WTC11 (cell line): ENCODE results near the gene SAE1. TPM values are rescaled to one million over a fixed set of nuclear protein-coding genes. Genes with fewer than 3 reads are reported as not detected.

Source experiments
- CREM ChIP-seq: sonication (generic); formaldehyde crosslinking; IDR thresholded peaks from 2 replicates; pipeline ENCODE4 v1.8.1; 2022; ENCODE audit warnings: mild to moderate bottlenecking, missing genetic modification reagents, moderate library complexity
- FOXJ3 ChIP-seq: sonication (generic); formaldehyde crosslinking; IDR thresholded peaks from 2 replicates; pipeline ENCODE4 v1.9.0; 2021; ENCODE audit warnings: missing genetic modification reagents, mild to moderate bottlenecking, borderline replicate concordance
- FOXK1 ChIP-seq: sonication (generic); formaldehyde crosslinking; IDR thresholded peaks from 2 replicates; pipeline ENCODE4 v1.8.0; 2022; ENCODE audit warnings: mild to moderate bottlenecking, moderate library complexity, missing genetic modification reagents
- HMGA2 ChIP-seq: fragments of 250-450 bp; sonication (Bioruptor Pico); IDR thresholded peaks from 2 replicates; pipeline ENCODE4 v1.4.0; 2021; ENCODE audit warnings: mild to moderate bottlenecking, moderate library complexity
- IRF2 ChIP-seq: sonication (generic); formaldehyde crosslinking; IDR thresholded peaks from 2 replicates; pipeline ENCODE4 v1.8.0; 2022; ENCODE audit warnings: low read depth, missing genetic modification reagents, borderline replicate concordance
- JAZF1 ChIP-seq: fragments of 250-450 bp; sonication (Bioruptor Pico); IDR thresholded peaks from 2 replicates; pipeline ENCODE4 v1.9.0; 2021; ENCODE audit warnings: moderate library complexity, mild to moderate bottlenecking, inconsistent platforms
- JUN ChIP-seq: sonication (generic); formaldehyde crosslinking; IDR thresholded peaks from 2 replicates; pipeline ENCODE4 v1.8.0; 2023; ENCODE audit warnings: mild to moderate bottlenecking, missing genetic modification reagents
- MXD4 ChIP-seq: fragments of 250-450 bp; sonication (Bioruptor Pico); IDR thresholded peaks from 2 replicates; pipeline ENCODE4 v1.8.0; 2021; ENCODE audit warnings: mild to moderate bottlenecking, moderate library complexity, borderline replicate concordance
- NFYB ChIP-seq: sonication (generic); formaldehyde crosslinking; conservative IDR thresholded peaks from 2 replicates; pipeline ENCODE4 v1.8.0; 2022; ENCODE audit warnings: low read depth, missing genetic modification reagents
- RELA ChIP-seq: sonication (generic); formaldehyde crosslinking; IDR thresholded peaks from 2 replicates; pipeline ENCODE4 v1.8.1; 2022; ENCODE audit warnings: missing genetic modification reagents, mild to moderate bottlenecking, borderline replicate concordance
- ZNF138 ChIP-seq: sonication (generic); formaldehyde crosslinking; conservative IDR thresholded peaks from 2 replicates; pipeline ENCODE4 v1.8.1; 2022; ENCODE audit warnings: mild to moderate bottlenecking, moderate library complexity, missing genetic modification reagents
- total RNA-seq: library from RNA; stranded (reverse); gene quantifications from 3 replicates; pipeline ENCODE4 v1.2.3, GENCODE V29; 2021
- TF ChIP-seq, protein P1 (sequence below): sonication (generic); formaldehyde crosslinking; IDR thresholded peaks from 2 replicates; pipeline ENCODE4 v1.8.0; 2023; ENCODE audit warnings: missing genetic modification reagents
- TF ChIP-seq, protein P2 (sequence below): sonication (generic); formaldehyde crosslinking; IDR thresholded peaks from 2 replicates; pipeline ENCODE4 v1.8.0; 2022; ENCODE audit warnings: mild to moderate bottlenecking, missing genetic modification reagents
- TF ChIP-seq, protein P3 (sequence below): sonication (generic); formaldehyde crosslinking; conservative IDR thresholded peaks from 2 replicates; pipeline ENCODE4 v1.8.1; 2022; ENCODE audit warnings: mild to moderate bottlenecking, missing genetic modification reagents
- TF ChIP-seq, protein P4 (sequence below): fragments of 250-450 bp; sonication (Bioruptor Pico); IDR thresholded peaks from 2 replicates; pipeline ENCODE4 v1.9.0; 2021; ENCODE audit warnings: moderate library complexity, mild to moderate bottlenecking, inconsistent platforms, borderline replicate concordance
- TF ChIP-seq, protein P5 (sequence below): sonication (generic); formaldehyde crosslinking; IDR thresholded peaks from 2 replicates; pipeline ENCODE4 v1.8.1; 2023; ENCODE audit warnings: mild to moderate bottlenecking, moderate library complexity, missing genetic modification reagents
- TF ChIP-seq, protein P6 (sequence below): sonication (generic); formaldehyde crosslinking; IDR thresholded peaks from 2 replicates; pipeline ENCODE4 v1.8.1; 2022; ENCODE audit warnings: missing genetic modification reagents, borderline replicate concordance
- TF ChIP-seq, protein P7 (sequence below): fragments of 250-450 bp; sonication (Bioruptor Pico); conservative IDR thresholded peaks from 2 replicates; pipeline ENCODE4 v1.9.0; 2021; ENCODE audit warnings: mild to moderate bottlenecking
- TF ChIP-seq, protein P8 (sequence below): fragments of 200-600 bp; IDR thresholded peaks from 2 replicates; pipeline ENCODE4 v1.8.0; 2022; ENCODE audit warnings: antibody characterized with exemption
- TF ChIP-seq, protein P9 (sequence below): sonication (generic); formaldehyde crosslinking; IDR thresholded peaks from 2 replicates; pipeline ENCODE4 v1.8.1; 2023; ENCODE audit warnings: mild to moderate bottlenecking, missing genetic modification reagents, borderline replicate concordance
- TF ChIP-seq, protein P10 (sequence below): sonication (generic); formaldehyde crosslinking; IDR thresholded peaks from 2 replicates; pipeline ENCODE4 v1.8.0; 2022; ENCODE audit warnings: mild to moderate bottlenecking, missing genetic modification reagents

Gene SAE1
- total RNA-seq, 1 experiment from 2014 or later = 224 TPM

DNA sequence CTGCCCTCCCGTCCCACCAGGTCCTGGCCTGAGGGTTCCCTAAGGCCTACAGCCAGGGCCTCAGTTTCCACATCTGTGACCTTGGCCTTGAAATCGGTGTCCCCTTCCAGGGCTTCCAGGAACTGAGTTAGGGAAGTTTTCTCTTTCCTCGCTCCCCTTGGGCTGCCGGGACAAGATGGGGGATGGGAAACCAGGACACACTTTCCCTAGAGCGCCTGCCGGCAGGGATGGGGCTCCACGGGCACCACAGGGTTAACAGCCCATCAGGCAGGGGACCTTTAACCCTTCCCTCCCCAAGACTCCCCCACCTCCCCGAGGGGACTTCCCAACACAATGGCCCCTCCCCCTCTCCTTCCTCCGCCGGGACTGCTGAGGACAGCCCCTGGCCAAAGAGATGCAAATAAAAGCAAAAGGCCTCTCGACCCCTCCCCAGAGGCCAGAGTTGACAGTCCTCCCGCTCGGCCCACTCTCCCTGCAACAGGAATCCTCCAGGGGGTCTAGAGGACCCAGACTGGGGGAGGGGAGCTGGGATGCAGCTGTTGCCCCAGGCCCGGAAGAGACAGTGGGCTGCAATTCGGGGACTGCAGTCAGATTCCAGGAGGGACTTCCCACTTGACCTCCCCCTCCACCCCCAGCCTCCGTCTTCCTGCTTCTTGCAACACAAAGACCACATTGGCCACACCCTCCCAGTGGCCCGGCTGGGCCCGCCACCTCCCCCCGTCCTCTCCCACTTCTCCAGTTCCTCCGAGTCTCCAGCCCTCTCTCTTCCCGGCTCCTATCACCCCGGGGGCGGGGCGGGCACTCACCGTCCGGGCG is 96.9 kb downstream of the SAE1 start (continued):
- TF ChIP-seq, protein P1, sequence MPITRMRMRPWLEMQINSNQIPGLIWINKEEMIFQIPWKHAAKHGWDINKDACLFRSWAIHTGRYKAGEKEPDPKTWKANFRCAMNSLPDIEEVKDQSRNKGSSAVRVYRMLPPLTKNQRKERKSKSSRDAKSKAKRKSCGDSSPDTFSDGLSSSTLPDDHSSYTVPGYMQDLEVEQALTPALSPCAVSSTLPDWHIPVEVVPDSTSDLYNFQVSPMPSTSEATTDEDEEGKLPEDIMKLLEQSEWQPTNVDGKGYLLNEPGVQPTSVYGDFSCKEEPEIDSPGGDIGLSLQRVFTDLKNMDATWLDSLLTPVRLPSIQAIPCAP (CRISPR knock-in tag) = no peak
- TF ChIP-seq, protein P2, sequence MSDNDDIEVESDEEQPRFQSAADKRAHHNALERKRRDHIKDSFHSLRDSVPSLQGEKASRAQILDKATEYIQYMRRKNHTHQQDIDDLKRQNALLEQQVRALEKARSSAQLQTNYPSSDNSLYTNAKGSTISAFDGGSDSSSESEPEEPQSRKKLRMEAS (CRISPR knock-in tag) = peak; percentile 59; the same call in 1 of the 2 replicates
- TF ChIP-seq JAZF1 (CRISPR knock-in tag) = no peak
- TF ChIP-seq MXD4 (CRISPR knock-in tag) = no peak
- TF ChIP-seq, protein P3, sequence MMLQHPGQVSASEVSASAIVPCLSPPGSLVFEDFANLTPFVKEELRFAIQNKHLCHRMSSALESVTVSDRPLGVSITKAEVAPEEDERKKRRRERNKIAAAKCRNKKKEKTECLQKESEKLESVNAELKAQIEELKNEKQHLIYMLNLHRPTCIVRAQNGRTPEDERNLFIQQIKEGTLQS (CRISPR knock-in tag) = no peak
- no peak for TF ChIP-seq HMGA2 (CRISPR knock-in tag)
- TF ChIP-seq, protein P4, sequence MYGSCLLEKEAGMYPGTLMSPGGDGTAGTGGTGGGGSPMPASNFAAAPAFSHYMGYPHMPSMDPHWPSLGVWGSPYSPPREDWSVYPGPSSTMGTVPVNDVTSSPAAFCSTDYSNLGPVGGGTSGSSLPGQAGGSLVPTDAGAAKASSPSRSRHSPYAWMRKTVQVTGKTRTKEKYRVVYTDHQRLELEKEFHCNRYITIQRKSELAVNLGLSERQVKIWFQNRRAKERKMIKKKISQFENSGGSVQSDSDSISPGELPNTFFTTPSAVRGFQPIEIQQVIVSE (CRISPR knock-in tag) = no peak
- TF ChIP-seq ZNF138 = no peak
- TF ChIP-seq, protein P5, sequence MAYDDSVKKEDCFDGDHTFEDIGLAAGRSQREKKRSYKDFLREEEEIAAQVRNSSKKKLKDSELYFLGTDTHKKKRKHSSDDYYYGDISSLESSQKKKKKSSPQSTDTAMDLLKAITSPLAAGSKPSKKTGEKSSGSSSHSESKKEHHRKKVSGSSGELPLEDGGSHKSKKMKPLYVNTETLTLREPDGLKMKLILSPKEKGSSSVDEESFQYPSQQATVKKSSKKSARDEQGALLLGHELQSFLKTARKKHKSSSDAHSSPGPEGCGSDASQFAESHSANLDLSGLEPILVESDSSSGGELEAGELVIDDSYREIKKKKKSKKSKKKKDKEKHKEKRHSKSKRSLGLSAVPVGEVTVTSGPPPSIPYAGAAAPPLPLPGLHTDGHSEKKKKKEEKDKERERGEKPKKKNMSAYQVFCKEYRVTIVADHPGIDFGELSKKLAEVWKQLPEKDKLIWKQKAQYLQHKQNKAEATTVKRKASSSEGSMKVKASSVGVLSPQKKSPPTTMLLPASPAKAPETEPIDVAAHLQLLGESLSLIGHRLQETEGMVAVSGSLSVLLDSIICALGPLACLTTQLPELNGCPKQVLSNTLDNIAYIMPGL = peak; percentile 49; the same call in 1 of the 2 replicates
- no peak for TF ChIP-seq CREM (CRISPR knock-in tag)
- TF ChIP-seq FOXJ3 = no peak
- no peak for TF ChIP-seq IRF2
- TF ChIP-seq, protein P6, sequence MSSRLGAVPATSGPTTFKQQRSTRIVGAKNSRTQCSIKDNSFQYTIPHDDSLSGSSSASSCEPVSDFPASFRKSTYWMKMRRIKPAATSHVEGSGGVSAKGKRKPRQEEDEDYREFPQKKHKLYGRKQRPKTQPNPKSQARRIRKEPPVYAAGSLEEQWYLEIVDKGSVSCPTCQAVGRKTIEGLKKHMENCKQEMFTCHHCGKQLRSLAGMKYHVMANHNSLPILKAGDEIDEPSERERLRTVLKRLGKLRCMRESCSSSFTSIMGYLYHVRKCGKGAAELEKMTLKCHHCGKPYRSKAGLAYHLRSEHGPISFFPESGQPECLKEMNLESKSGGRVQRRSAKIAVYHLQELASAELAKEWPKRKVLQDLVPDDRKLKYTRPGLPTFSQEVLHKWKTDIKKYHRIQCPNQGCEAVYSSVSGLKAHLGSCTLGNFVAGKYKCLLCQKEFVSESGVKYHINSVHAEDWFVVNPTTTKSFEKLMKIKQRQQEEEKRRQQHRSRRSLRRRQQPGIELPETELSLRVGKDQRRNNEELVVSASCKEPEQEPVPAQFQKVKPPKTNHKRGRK = no peak
- TF ChIP-seq, protein P7, sequence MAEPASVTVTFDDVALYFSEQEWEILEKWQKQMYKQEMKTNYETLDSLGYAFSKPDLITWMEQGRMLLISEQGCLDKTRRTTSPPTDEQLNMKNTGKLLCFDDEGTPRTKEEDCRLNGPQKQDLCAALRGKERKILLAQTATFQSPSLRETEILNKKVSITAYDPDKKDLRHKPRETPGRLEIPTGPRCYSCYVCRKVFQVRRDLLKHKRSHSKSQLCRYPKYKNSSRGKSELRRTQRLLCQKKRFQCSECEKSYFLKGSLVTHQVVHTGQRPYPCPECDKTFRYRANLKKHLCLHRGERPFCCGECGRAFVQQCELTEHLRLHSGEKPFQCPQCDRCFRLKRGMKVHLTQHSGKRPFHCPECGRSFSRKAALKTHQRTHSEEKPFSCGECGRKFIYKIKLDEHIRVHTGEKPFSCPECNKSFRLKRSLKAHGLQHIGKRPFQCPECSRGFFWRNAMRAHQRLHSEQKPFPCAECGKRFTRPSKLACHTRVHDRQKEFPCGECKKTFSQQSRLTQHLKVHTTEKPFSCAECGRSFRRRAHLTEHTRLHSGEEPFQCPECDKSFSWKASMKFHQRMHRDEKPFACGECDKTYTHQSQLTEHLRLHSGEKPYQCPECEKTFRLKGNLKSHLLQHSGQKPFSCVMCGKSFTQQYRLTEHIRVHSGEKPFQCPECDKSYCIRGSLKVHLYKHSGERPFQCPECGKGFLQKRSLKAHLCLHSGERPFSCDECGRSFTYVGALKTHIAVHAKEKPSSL (CRISPR knock-in tag) = no peak
- TF ChIP-seq, protein P8, sequence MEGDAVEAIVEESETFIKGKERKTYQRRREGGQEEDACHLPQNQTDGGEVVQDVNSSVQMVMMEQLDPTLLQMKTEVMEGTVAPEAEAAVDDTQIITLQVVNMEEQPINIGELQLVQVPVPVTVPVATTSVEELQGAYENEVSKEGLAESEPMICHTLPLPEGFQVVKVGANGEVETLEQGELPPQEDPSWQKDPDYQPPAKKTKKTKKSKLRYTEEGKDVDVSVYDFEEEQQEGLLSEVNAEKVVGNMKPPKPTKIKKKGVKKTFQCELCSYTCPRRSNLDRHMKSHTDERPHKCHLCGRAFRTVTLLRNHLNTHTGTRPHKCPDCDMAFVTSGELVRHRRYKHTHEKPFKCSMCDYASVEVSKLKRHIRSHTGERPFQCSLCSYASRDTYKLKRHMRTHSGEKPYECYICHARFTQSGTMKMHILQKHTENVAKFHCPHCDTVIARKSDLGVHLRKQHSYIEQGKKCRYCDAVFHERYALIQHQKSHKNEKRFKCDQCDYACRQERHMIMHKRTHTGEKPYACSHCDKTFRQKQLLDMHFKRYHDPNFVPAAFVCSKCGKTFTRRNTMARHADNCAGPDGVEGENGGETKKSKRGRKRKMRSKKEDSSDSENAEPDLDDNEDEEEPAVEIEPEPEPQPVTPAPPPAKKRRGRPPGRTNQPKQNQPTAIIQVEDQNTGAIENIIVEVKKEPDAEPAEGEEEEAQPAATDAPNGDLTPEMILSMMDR = no peak
- TF ChIP-seq, protein P9, sequence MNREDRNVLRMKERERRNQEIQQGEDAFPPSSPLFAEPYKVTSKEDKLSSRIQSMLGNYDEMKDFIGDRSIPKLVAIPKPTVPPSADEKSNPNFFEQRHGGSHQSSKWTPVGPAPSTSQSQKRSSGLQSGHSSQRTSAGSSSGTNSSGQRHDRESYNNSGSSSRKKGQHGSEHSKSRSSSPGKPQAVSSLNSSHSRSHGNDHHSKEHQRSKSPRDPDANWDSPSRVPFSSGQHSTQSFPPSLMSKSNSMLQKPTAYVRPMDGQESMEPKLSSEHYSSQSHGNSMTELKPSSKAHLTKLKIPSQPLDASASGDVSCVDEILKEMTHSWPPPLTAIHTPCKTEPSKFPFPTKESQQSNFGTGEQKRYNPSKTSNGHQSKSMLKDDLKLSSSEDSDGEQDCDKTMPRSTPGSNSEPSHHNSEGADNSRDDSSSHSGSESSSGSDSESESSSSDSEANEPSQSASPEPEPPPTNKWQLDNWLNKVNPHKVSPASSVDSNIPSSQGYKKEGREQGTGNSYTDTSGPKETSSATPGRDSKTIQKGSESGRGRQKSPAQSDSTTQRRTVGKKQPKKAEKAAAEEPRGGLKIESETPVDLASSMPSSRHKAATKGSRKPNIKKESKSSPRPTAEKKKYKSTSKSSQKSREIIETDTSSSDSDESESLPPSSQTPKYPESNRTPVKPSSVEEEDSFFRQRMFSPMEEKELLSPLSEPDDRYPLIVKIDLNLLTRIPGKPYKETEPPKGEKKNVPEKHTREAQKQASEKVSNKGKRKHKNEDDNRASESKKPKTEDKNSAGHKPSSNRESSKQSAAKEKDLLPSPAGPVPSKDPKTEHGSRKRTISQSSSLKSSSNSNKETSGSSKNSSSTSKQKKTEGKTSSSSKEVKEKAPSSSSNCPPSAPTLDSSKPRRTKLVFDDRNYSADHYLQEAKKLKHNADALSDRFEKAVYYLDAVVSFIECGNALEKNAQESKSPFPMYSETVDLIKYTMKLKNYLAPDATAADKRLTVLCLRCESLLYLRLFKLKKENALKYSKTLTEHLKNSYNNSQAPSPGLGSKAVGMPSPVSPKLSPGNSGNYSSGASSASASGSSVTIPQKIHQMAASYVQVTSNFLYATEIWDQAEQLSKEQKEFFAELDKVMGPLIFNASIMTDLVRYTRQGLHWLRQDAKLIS (CRISPR knock-in tag) = no peak
- TF ChIP-seq, protein P10, sequence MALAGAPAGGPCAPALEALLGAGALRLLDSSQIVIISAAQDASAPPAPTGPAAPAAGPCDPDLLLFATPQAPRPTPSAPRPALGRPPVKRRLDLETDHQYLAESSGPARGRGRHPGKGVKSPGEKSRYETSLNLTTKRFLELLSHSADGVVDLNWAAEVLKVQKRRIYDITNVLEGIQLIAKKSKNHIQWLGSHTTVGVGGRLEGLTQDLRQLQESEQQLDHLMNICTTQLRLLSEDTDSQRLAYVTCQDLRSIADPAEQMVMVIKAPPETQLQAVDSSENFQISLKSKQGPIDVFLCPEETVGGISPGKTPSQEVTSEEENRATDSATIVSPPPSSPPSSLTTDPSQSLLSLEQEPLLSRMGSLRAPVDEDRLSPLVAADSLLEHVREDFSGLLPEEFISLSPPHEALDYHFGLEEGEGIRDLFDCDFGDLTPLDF = no peak
- TF ChIP-seq NFYB (CRISPR knock-in tag) = no peak
- no peak for TF ChIP-seq RELA
- no peak for TF ChIP-seq JUN (CRISPR knock-in tag)
- TF ChIP-seq FOXK1 (CRISPR knock-in tag) = peak; percentile 84
